NCI-H128 (cell line): ENCODE data around the gene TEX44.

ENCODE experiments used
- DNase-seq: peaks from one replicate; lab custom pipeline; 2025; ENCODE audit not compliant: unreplicated experiment; lab: John Stamatoyannopoulos, UW

Gene TEX44

DNA sequence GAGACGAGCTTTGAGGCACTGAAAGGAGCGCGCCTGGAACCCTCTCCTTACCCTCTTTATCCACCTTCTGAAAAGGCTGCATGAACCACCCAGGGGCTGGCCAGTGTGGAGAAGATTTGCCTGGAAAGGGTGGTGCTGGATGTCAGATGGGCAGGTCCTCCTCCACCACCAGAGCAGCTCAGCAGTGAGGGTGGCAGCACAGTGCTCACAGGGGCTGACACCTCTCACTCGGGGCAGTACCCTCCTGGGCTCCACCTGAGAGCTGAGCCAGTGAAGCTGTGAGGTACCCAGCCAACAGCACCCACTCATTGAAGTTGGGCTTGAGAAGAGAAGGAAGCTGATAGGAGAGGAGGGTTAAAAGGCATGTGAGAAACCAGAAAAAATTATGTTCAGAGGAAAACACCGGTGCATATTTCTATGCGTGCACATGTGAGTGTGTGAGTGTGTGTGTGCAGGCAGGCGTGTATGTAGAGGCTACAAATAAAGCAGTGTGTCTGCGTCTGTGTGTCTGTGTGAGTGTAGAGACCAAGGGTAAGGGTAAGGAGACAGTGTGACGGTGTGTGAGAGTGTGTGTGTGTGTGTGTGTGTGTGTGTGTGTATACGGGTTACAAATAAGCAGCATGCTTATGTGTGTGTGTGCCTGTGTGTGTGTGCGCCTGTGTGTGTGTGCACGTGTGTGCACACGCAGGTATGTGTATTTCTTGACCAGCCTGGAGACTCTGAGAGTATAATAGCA lies 40.7 kb downstream of the TEX44 start:
- DNase-seq, result no peak

DNA sequence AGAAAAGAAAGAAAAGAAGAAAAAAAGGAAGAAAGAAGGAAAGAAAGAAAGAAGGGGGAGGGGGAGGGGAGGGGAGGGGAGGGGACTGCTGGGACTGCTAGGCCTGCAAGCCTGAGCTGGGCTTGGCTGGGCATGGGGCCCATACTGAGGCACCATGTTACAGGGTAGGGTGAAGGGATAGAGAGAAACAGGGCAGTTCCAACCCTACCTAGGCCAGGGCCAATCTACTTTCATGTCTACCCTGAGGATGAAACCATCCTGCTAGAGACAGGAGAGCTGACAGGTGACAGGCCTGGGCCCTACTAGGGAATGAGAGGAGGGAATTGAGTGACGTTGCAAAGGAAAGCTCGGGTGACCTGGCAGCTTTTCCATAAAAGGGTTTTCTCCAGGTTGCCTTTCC lies 41.7 kb downstream of the TEX44 start:
- DNase-seq, result no peak

DNA sequence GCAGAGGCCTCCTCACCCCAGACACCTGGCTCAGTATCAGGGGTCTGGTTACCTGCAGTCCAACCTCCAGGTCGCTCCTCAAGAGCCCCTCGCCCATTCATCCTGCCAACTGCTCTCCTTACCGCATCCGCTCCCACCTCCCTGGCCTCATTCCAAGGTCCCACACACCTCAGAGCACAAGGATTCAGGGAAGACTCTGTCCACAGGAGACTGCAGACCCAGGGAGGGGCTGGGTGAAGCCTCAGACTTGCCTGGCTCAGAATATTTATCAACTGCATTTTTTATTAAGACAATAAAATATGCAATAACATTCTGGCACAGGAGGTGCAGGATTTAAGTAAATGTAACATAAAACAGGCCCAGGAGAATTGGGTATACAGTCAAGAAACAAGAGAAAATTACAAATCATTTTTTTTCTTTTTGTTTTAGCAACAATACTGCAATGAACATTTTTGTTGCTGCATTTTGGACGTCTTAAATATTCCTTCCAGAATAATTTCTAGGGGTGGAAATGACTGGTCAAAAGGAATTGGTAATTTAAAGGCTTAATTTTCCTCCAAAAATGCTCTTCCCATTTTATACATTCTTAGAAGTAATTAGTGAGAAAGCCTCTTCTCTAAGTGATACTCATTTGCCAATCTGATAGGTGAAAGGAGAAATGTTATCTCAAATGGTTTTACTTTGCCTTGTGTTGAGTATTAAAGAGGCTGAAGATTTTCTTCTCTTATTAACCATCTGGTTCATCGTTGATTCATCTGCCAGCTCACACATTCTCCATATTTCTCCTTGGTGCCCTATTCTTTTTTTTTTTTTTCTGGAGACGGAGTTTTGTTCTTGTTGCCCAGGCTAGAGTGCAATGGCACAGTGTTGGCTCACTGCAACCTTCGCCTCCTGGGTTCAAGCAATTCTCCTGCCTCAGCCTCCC lies 42.5 kb downstream of the TEX44 start:
- DNase-seq, result no peak

DNA sequence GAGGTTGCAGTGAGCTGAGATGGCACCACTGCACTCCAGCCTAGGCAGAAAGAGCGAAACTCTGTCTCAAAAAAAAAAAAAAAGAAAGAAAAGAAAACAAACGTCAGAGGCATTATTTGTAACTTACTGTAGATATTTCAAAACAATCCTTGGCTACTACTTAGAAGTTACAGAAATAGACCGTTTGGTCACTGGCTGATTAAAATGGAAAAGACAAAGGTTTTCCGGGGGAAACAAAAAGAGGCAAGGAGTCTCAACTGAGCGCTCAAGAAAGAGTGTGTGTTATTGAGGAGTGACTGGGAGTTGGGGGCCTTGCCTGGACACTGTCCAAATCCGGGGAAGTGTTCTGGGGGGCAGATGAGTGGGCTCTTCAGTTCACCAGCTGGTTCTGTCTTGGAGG lies 47.6 kb downstream of the TEX44 start:
- DNase-seq, result no peak

DNA sequence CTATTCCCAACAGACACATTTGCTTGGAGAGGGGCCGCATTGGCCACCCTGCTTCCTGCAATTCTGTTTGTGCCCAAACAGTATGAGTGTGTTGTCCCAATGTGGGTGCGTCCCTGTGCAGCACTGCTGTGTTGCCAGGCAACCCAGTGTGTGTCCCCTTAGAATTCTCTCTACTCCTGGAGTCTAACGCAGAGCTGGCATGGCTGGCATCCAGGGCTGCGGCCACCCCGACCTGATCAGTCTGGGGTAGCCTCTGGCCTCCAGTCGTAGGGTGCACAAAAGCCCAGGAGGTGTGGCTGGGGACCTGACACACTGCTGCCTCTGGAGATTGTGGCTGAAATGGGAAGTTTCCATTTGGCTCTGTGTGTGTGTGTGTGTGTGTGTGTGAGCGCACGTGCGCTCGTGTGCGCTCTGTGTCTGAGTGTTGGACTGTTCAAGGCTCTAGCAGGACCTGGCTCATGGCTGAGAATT lies 48.0 kb downstream of the TEX44 start:
- no peak for DNase-seq

DNA sequence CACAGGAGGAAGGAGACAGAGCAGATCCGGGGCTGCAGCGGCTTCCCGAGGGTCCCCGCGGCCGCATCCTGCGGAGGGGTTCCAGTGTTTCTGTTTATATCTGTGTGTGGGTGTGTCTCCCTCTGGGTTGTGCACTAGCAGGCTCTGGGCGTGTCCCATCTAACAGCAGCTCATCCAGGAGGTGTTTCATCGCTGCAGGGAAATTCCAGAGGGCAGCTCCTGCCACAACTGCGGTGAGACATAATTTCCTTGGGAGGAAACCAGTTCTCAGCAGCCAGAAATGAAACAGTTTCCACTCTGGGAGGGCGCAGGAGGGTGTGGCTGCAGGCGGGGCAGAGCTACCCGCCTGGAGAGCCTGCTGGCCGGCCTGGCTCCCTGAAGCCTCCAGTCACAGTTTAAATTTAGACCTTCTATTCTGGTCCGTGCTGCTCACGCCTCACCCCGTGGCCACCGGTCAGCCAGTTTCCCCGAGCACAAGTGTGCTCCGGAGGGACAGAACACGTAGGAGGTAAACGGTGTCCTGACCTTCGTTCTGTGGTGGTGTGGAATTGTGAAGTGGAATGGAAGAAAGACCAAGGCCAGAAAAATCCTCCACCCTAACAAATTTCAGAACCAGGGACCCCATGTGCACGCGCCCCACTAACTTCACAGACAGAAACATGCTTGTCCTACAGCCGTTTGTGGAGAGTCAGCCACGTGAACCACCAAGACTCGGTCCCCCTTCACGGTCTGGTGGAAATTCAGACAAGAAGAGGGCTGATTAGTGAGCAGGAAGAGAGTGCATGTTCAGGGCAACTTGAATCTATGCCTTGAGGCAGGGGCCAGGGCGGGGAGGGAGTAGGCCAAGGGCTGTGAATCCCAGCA lies 50.2 kb downstream of the TEX44 start:
- DNase-seq, result no peak

DNA sequence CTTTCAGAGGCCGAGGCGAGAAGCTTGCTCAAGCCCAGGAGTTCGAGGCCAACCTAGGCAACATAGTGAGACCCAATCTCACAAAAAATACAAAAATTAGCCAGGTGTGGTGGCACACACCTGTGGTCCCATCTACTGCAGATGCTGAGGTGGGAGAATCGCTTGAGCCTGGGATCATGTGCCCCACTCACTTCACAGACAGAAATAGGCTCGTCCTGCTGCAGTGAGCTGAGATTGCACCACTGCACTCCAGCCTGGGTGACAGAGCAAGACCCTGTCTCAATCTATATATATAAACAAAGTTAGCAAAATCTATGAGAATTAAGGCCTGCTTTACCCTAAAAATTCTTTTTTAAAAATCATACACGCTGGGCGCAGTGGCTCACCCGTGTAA lies 50.8 kb downstream of the TEX44 start:
- no peak for DNase-seq
